Measurements from ENCODE around the gene GRID1.

The GRID1 gene

DNA sequence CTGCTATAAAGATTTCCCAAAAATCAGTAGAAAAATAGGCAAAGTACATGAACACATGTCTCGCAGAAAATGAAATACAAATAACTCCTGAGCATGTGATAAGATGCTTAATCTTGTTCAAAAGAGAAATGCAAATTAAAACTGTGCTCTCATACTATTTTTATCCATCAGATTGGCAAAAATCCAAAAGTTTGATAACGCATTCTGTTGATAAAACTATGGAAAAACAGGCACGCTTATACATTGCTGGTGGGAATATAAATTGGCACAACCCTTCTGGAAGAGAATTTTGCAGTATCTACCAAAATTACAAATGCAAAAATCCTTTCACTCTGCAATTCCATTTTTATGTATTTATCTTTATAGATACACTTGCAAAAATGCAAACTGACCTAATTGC, 315.0 kb downstream of the GRID1 start:
- Histone ChIP-seq H3K4me3 (ENCODE audit: low read length) (no peak overlapping the region), H3F3A (ENCODE audit: insufficient read depth, low read length) (no peaks in the 10 kb centered on the region), H3K4me1 (ENCODE audit: low read length) (peaks cover 3% of the 10 kb centered on the region; the same call in 1 of the 2 replicates), H4K20me1 (ENCODE audit: insufficient read depth, low read length) (no peaks in the 10 kb centered on the region), H3K36me3 (replicated peaks; ENCODE audit: insufficient read depth, low read length) (no peaks in the 10 kb centered on the region), H3K27ac (ENCODE audit: low read length) (no peak overlapping the region), H3K9me2 (replicated peaks; ENCODE audit: insufficient read depth, low read length) (no peaks in the 10 kb centered on the region), H3K79me2 (ENCODE audit: low read length) (no peaks in the 10 kb centered on the region), H3K9ac (ENCODE audit: low read length) (no peak overlapping the region), H3K9me3 (replicated peaks; ENCODE audit: insufficient read depth, low read length) (no peaks in the 10 kb centered on the region), H3K4me2 (ENCODE audit: low read depth, low read length) (no peak overlapping the region), H3K27me3 (replicated peaks; ENCODE audit: insufficient read depth, low read length) (no peaks in the 10 kb centered on the region), H2AFZ (ENCODE audit: low read length) (no peak overlapping the region)
- DNase-seq, result no peak
- TF ChIP-seq EZH2phosphoT487 (IDR thresholded peaks at IDR 0.05; ENCODE audit: low read length) (no peak), EZH2 (optimal IDR thresholded peaks at IDR 0.05; ENCODE audit: low read depth, low read length) (no peak)
- TF ChIP-seq, protein P1, sequence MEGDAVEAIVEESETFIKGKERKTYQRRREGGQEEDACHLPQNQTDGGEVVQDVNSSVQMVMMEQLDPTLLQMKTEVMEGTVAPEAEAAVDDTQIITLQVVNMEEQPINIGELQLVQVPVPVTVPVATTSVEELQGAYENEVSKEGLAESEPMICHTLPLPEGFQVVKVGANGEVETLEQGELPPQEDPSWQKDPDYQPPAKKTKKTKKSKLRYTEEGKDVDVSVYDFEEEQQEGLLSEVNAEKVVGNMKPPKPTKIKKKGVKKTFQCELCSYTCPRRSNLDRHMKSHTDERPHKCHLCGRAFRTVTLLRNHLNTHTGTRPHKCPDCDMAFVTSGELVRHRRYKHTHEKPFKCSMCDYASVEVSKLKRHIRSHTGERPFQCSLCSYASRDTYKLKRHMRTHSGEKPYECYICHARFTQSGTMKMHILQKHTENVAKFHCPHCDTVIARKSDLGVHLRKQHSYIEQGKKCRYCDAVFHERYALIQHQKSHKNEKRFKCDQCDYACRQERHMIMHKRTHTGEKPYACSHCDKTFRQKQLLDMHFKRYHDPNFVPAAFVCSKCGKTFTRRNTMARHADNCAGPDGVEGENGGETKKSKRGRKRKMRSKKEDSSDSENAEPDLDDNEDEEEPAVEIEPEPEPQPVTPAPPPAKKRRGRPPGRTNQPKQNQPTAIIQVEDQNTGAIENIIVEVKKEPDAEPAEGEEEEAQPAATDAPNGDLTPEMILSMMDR (IDR thresholded peaks at IDR 0.05; ENCODE audit: low read length), result no peak

DNA sequence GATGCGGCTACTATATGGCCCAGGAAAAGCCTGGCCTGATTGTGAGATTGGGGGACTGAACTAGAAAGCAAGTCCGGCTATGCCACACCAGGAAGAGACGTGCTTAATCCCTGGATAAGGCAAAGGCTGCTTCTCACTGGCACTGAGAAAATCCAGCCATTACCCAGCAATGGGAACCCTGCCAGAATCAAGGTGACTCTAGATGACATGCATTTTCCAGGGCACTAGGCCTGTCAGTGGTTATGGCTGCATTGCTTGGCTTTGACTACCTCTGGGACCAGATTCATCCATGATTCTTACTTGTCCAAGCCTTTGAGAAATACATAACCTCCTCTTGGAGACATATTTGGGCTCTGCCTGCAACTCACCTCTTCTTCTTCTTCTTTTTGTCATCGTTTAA, 317.2 kb downstream of the GRID1 start:
- Histone ChIP-seq H3F3A (ENCODE audit: insufficient read depth, low read length) (no peaks in the 10 kb centered on the region), H4K20me1 (ENCODE audit: insufficient read depth, low read length) (no peaks in the 10 kb centered on the region), H3K9me2 (replicated peaks; ENCODE audit: insufficient read depth, low read length) (no peaks in the 10 kb centered on the region), H3K4me1 (ENCODE audit: low read length) (peaks cover 3% of the 10 kb centered on the region; the same call in 1 of the 2 replicates), H3K9me3 (replicated peaks; ENCODE audit: insufficient read depth, low read length) (no peaks in the 10 kb centered on the region), H3K79me2 (ENCODE audit: low read length) (no peaks in the 10 kb centered on the region), H3K27me3 (replicated peaks; ENCODE audit: insufficient read depth, low read length) (no peaks in the 10 kb centered on the region), H3K36me3 (replicated peaks; ENCODE audit: insufficient read depth, low read length) (no peaks in the 10 kb centered on the region), H3K27ac (ENCODE audit: low read length) (no peak overlapping the region), H3K4me3 (ENCODE audit: low read length) (no peak overlapping the region), H3K9ac (ENCODE audit: low read length) (no peak overlapping the region), H3K4me2 (ENCODE audit: low read depth, low read length) (no peak overlapping the region), H2AFZ (ENCODE audit: low read length) (no peak overlapping the region)
- no peak for TF ChIP-seq EZH2phosphoT487 (IDR thresholded peaks at IDR 0.05; ENCODE audit: low read length)
- TF ChIP-seq, protein P1 (IDR thresholded peaks at IDR 0.05; ENCODE audit: low read length), result no peak
- no peak for TF ChIP-seq EZH2 (optimal IDR thresholded peaks at IDR 0.05; ENCODE audit: low read depth, low read length)
- DNase-seq, result no peak

DNA sequence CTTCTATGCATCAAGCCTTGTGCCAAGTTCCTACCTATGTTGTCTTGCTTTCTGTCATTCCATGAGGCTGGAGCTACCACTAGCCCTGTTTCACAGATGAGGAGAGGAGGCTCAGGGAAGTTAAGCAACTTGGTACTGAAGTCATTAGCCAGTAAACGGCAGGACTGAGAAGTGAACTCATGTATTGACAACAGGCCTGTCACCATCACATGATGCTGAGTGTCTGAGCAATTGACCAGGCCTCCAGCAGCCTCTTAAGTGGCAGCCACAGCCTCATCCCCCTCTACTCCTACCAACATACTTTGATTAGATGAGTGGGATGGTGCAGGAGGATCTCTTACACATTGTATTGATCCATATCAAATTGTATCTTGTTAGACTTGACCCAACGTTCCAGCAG, 317.6 kb downstream of the GRID1 start:
- Histone ChIP-seq H3K9ac (ENCODE audit: low read length) (no peak overlapping the region), H3K4me3 (ENCODE audit: low read length) (no peak overlapping the region), H4K20me1 (ENCODE audit: insufficient read depth, low read length) (no peaks in the 10 kb centered on the region), H3F3A (ENCODE audit: insufficient read depth, low read length) (no peaks in the 10 kb centered on the region), H3K9me2 (replicated peaks; ENCODE audit: insufficient read depth, low read length) (no peaks in the 10 kb centered on the region), H2AFZ (ENCODE audit: low read length) (no peak overlapping the region), H3K36me3 (replicated peaks; ENCODE audit: insufficient read depth, low read length) (no peaks in the 10 kb centered on the region), H3K79me2 (ENCODE audit: low read length) (no peaks in the 10 kb centered on the region), H3K27ac (ENCODE audit: low read length) (no peak overlapping the region), H3K9me3 (replicated peaks; ENCODE audit: insufficient read depth, low read length) (no peaks in the 10 kb centered on the region), H3K4me2 (ENCODE audit: low read depth, low read length) (no peak overlapping the region), H3K27me3 (replicated peaks; ENCODE audit: insufficient read depth, low read length) (no peaks in the 10 kb centered on the region), H3K4me1 (ENCODE audit: low read length) (peaks cover 3% of the 10 kb centered on the region; the same call in 1 of the 2 replicates)
- no peak for TF ChIP-seq EZH2 (optimal IDR thresholded peaks at IDR 0.05; ENCODE audit: low read depth, low read length)
- TF ChIP-seq EZH2phosphoT487 (IDR thresholded peaks at IDR 0.05; ENCODE audit: low read length), result no peak
- TF ChIP-seq, protein P1 (IDR thresholded peaks at IDR 0.05; ENCODE audit: low read length), result no peak
- DNase-seq, result no peak
